ENCODE data around the gene CTAGE15.
"Not testable (repeated sequence)": the region's sequence is repeated elsewhere in the genome, so short reads cannot be mapped to it uniquely, and the experiment has no call there.

Gene CTAGE15, protein sequence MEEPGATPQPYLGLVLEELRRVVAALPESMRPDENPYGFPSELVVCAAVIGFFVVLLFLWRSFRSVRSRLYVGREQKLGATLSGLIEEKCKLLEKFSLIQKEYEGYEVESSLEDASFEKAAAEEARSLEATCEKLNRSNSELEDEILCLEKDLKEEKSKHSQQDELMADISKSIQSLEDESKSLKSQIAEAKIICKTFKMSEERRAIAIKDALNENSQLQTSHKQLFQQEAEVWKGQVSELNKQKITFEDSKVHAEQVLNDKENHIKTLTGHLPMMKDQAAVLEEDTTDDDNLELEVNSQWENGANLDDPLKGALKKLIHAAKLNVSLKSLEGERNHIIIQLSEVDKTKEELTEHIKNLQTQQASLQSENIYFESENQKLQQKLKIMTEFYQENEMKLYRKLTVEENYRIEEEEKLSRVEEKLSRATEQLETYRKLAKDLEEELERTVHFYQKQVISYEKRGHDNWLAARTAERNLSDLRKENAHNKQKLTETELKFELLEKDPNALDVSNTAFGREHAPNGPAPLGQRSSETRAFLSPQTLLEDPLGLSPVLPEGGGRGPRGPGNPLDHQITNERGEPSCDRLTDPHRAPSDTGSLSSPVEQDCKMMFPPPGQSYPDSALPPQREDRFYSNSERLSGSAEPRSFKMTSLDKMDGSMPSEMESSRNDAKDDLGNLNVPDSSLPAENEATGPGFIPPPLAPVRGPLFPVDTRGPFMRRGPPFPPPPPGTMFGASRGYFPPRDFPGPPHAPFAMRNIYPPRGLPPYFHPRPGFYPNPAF

GRCh38 chr7:143571501-143571900 lies at the start of gene CTAGE15:
Gene CTAGE15 (plus strand): TSS chr7:143571801. CDS start chr7:143571818, 17 bp downstream.
- DNase-seq: not testable (repeated sequence)

DNA sequence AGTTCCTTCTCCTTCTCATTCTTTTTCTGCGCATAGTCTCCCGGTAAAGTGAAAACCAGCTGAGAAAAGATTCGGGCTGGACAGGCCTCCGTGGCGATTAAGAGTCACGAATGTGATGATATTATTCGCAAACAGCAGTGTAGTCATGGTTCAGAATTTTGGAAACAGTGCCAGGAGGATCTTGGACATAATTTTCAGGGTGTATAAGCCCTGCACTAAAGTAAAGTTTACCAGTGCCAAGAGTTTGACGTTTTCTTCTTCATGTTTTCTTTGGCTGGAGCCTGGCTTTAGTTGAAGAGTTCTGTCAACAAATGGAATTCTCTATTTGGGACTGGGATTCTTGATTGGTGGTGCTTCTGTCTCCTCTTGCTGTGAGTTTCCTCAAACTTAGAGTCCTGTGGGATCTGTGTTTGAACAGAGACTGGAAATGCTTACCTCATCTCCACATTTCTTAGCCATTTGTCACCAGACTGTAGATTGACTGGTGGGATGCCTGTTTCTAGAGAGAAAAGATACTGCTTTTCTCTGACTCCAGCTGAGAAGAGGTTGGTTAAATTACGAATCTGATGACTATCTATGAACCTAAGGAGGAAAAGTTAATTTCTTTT lies 49.2 kb upstream of the CTAGE15 start:
- DNase-seq: not testable (repeated sequence)

GRCh38 chr7:143531169-143531926 lies 40.3 kb upstream of the CTAGE15 start:
- DNase-seq: not testable (repeated sequence)

- DNase-seq: not testable (repeated sequence)
Measured at GRCh38 chr7:143531932-143532331, 39.7 kb upstream of the CTAGE15 start.

- not testable (repeated sequence) for DNase-seq
Measured at GRCh38 chr7:143533213-143533839, 38.3 kb upstream of the CTAGE15 start.

- not testable (repeated sequence) for DNase-seq
Measured at GRCh38 chr7:143536443-143536842, 35.2 kb upstream of the CTAGE15 start.

GRCh38 chr7:143543288-143544038 lies 28.1 kb upstream of the CTAGE15 start:
- DNase-seq: not testable (repeated sequence)

DNA sequence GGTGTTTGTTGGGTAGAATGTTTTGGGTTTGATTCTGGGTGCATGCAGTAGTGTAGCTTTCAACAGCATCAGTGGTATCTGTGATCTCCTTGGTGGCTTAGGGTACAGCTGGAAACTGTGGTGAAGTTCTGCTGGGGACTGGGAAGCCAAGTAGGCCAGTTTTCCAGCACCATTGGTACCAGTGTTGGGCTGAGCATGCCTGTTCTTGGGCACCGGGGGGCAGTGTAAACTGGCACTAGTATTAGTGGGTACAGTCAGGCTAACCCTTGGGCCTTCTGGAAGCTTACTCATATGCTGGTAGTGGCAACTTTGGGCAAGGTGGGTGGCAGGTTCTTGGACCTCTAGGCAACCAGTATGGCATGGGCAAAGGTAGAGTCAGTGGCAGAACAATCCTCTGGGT lies 15.6 kb upstream of the CTAGE15 start:
- DNase-seq: not testable (repeated sequence)

GRCh38 chr7:143563306-143563705 lies 8.3 kb upstream of the CTAGE15 start:
- not testable (repeated sequence) for DNase-seq

DNA sequence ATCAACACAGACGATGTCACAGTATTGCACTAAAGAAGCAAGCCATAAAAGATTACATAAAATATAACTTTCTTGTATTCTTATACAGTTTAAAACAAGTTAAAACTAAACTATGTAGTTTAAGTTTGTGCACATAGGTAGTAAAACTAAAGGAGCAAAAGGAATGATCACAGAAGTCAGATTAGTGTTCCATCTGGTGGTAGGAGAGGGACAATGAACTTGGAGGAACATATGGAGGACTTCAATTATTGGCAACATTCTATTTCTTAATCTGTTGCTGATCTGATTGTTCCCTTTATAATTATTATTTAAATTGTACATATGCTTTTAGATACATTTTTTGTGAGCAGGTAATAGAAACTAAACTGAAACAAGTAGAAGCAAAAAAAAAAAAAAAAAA lies 5.6 kb upstream of the CTAGE15 start:
- DNase-seq: not testable (repeated sequence)

- not testable (repeated sequence) for DNase-seq
Measured at GRCh38 chr7:143588183-143588582, 16.6 kb downstream of the CTAGE15 start.

GRCh38 chr7:143589897-143590296 lies 18.3 kb downstream of the CTAGE15 start:
- DNase-seq: not testable (repeated sequence)

- not testable (repeated sequence) for DNase-seq
Measured at GRCh38 chr7:143598086-143598485, 26.5 kb downstream of the CTAGE15 start.

DNA sequence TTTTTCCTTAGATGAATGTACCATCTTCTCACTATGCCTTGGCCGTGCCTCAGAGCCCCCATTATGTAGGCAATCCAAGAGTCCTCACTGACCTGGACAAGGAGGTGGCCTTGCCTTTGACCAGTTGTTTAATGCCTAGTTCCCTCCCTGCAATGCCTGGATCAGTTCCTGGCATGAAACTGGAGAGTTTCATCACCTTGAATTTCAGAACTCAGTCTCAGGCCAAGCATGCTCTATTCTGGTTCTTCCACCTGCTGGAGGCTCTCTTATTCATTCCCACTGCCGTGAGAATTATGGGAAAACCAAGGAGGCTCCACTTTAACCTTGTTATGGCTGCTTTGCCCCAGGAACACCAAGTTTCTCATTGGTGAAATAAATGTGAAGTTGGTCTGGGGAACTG lies 31.9 kb downstream of the CTAGE15 start:
- DNase-seq: not testable (repeated sequence)

GRCh38 chr7:143606088-143606487 lies 34.5 kb downstream of the CTAGE15 start:
- not testable (repeated sequence) for DNase-seq

- DNase-seq: not testable (repeated sequence)
Measured at GRCh38 chr7:143615545-143615944, 43.9 kb downstream of the CTAGE15 start.

- DNase-seq: not testable (repeated sequence)
Measured at GRCh38 chr7:143617204-143617603, 45.6 kb downstream of the CTAGE15 start.

DNA sequence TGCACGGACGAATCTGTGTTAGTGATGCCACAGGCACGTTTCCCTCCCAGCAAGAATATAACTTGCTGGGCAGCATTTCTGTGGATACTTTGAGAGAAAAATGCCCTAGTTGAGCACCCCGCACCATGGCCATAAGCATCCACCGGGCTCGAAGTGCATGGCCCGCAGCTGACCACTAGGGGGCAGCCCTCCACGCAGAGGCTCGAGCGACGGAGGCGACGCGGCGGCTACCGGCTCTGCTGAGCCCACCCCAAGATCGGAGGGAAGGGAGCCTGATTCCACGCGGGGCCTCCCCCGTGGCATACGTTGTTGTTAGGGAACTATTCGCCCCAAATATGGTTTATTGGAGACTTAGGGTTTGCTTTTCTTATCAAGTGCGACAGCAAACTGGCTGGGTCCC lies 48.5 kb downstream of the CTAGE15 start:
- not testable (repeated sequence) for DNase-seq

DNA sequence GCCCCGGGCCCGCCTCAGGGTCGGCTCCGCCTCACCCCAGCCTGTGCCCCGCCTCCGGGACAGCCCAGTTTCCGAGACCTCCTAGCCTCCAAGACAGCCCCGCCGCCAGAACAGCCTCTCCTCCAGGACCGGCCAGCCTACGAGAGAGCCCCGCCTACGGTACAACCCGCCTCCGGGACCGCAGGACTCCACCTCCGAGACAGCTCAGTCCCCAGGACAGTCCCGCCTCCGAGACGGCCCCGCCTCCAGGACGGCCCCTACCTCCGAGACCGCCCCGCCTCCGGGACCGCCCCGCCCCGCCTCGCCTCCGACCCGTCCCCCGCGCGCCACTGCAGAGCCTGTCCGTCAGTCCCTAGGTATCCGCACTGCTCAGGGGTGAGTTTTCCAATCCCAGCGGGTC lies 49.0 kb downstream of the CTAGE15 start, which contains the start of gene TCAF2:
Gene TCAF2 (plus strand): TSS at position 329 of the 400 bp plus-strand sequence.
- not testable (repeated sequence) for DNase-seq

DNA sequence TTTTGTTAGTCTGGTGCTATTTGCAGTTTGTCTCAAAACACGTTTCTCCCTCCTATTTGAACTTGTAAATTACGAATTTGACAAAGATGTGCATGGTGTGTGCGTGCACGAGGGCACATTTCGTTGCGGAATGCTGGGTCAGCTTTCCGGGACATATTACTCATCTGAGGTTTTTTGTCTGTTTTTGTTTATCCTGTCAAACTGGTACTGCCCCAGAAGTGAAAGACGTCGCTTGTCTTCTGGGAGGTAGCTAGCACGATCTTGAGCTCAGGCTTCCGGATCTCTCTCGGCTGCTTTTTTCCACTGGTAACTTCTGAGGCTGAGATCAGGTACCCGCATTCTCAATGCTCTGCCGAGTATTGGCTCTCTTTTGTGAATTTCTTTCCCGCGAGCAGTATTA lies 49.6 kb downstream of the CTAGE15 start:
- not testable (repeated sequence) for DNase-seq

DNA sequence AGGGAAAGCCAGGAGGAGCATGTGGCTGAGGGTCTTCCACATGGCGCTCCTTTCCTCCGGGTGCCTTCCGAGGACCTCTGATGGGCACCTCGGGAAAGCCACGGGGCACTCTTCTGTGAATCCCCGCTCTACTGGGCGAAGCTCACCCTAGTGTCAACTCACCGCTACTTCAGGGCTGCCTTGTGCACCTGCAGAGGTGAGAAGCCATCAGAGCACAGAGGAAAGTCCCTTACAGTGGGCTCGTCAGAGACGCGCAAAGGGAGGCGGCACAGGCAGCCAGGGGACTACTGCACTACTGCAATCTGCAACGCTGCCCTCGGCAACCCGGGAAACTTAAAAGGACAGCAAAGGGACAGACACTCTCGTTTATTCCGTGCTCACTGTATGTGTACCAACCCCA lies 50.5 kb downstream of the CTAGE15 start:
- DNase-seq: not testable (repeated sequence)

All from inflammatory macrophage treated with lipopolysaccharide for 1 hour (primary cell).